Cerebellar cortex (tissue), 1 donor: ENCODE results near the gene CTNND2.
"Not testable (repeated sequence)": the region's sequence is repeated elsewhere in the genome, so short reads cannot be mapped to it uniquely, and the experiment has no call there.

Source experiments
- DNase-seq: peaks from one replicate; pipeline ENCODE4 v3.0.0-alpha.2; 2015; ENCODE audit warnings: low spot score

CTNND2 gene

GRCh38 chr5:11313694-11314093, 590.6 kb downstream of the CTNND2 start:
- DNase-seq: not testable (repeated sequence)

- no peak for DNase-seq
Observed at GRCh38 chr5:11311731-11312130, 592.5 kb downstream of the CTNND2 start.

GRCh38 chr5:11311272-11311671, 593.0 kb downstream of the CTNND2 start:
- DNase-seq: no peak

- no peak for DNase-seq
Observed at GRCh38 chr5:11310158-11310557, 594.1 kb downstream of the CTNND2 start.

- no peak for DNase-seq
Observed at GRCh38 chr5:11306365-11306764, 597.9 kb downstream of the CTNND2 start.

- DNase-seq: no peak
Observed at GRCh38 chr5:11305245-11305644, 599.0 kb downstream of the CTNND2 start.

- DNase-seq: no peak
Observed at GRCh38 chr5:11304641-11305040, 599.6 kb downstream of the CTNND2 start.

GRCh38 chr5:11302663-11303062, 601.6 kb downstream of the CTNND2 start:
- no peak for DNase-seq

- no peak for DNase-seq
Observed at GRCh38 chr5:11301171-11301570, 603.1 kb downstream of the CTNND2 start.

GRCh38 chr5:11300736-11301135, 603.5 kb downstream of the CTNND2 start:
- no peak for DNase-seq

GRCh38 chr5:11298877-11299276, 605.4 kb downstream of the CTNND2 start:
- no peak for DNase-seq

- no peak for DNase-seq
Observed at GRCh38 chr5:11293523-11293922, 610.7 kb downstream of the CTNND2 start.

- no peak for DNase-seq
Observed at GRCh38 chr5:11292648-11293356, 611.4 kb downstream of the CTNND2 start.

- DNase-seq: no peak
Observed at GRCh38 chr5:11289733-11290132, 614.5 kb downstream of the CTNND2 start.

GRCh38 chr5:11289208-11289607, 615.0 kb downstream of the CTNND2 start:
- no peak for DNase-seq

GRCh38 chr5:11281842-11282241, 622.4 kb downstream of the CTNND2 start:
- no peak for DNase-seq

- DNase-seq: no peak
Observed at GRCh38 chr5:11277323-11277722, 626.9 kb downstream of the CTNND2 start.

- DNase-seq: no peak
Observed at GRCh38 chr5:11273180-11273903, 630.9 kb downstream of the CTNND2 start.

- no peak for DNase-seq
Observed at GRCh38 chr5:11269515-11269914, 634.7 kb downstream of the CTNND2 start.

- DNase-seq: peak; percentile 22
Observed at GRCh38 chr5:11268891-11269290, 635.4 kb downstream of the CTNND2 start.

- no peak for DNase-seq
Observed at GRCh38 chr5:11266331-11266730, 637.9 kb downstream of the CTNND2 start.

GRCh38 chr5:11261241-11261640, 643.0 kb downstream of the CTNND2 start:
- peak; percentile 31 for DNase-seq

- DNase-seq: peak; percentile 69
Observed at GRCh38 chr5:11258001-11258400, 646.2 kb downstream of the CTNND2 start.

- no peak for DNase-seq
Observed at GRCh38 chr5:11252523-11252922, 651.7 kb downstream of the CTNND2 start.
